Activated T-cell treated with anti-CD3 and anti-CD28 coated beads, Interleukin-2, amount 50 U/mL, for 4 hours (primary cell): Measurements from ENCODE around the gene ALMS1. TPM values are rescaled to one million over a fixed set of nuclear protein-coding genes. Genes with fewer than 3 reads are reported as not detected.
"Not testable (repeated sequence)": the region's sequence is repeated elsewhere in the genome, so short reads cannot be mapped to it uniquely, and the experiment has no call there.

ENCODE experiments used
- ATAC-seq, 2 donors: fragments of 200-7000 bp; cut with Tn5 transposase; one replicate each; pipeline ENCODE4 v1.10.0; 2021
- DNase-seq: peaks from one replicate; pipeline ENCODE4 v3.0.0-alpha.2; 2020
- H3K27me3 Mint-ChIP-seq: one replicate; pipeline ENCODE4 v1.8.0; 2021; ENCODE audit warnings: low read depth, mixed read lengths
- H3K36me3 Mint-ChIP-seq: one replicate; pipeline ENCODE4 v1.8.0; 2022; ENCODE audit warnings: mixed read lengths; ENCODE audit not compliant: insufficient read depth
- H3K4me1 Mint-ChIP-seq: one replicate; pipeline ENCODE4 v1.8.0; 2021; ENCODE audit warnings: low read depth, mixed read lengths
- H3K4me3 Mint-ChIP-seq: one replicate; pipeline ENCODE4 v1.8.0; 2021; ENCODE audit warnings: mild to moderate bottlenecking, moderate library complexity, mixed read lengths
- H3K9me3 Mint-ChIP-seq: one replicate; pipeline ENCODE4 v1.8.0; 2021; ENCODE audit warnings: mixed read lengths
- total RNA-seq, 3 donors: library from RNA; stranded (reverse); gene quantifications; one replicate each; pipeline ENCODE4 v1.2.1, GENCODE V29; 2021

The ALMS1 gene
- total RNA-seq, 3 donors from 2014 or later, result 11.0 to 21.3 (median 14.6) TPM

DNA sequence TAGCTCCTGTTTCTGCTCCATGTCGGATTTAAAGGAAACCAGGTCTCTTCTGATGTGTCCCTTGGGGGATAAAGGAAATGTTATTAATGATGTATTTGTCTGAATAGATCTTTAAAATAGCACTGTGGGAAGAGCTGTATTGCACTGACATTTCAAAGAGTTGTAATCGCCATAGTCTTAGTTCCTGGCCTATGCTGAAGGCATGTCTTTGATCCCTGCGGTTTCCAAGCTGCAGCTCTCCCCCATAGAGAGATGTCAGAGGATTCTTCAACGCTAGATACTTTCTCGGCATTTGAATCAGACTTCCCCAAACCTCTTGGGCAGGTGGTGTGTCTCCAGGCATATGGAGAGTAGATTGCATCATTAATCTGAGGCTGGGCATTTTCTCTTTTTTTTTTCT is 216.1 kb downstream of the ALMS1 start:
- peaks cover 36% of the 10 kb centered on the region for H3K36me3 Mint-ChIP-seq
- H3K4me3 Mint-ChIP-seq, result no peak overlapping the region

GRCh38 chr2:73603099-73603588 is 217.5 kb downstream of the ALMS1 start:
- DNase-seq, H3K4me3 Mint-ChIP-seq, H3K27me3 Mint-ChIP-seq, H3K9me3 Mint-ChIP-seq, H3K4me1 Mint-ChIP-seq: not testable (repeated sequence)
- peaks cover 42% of the 10 kb centered on the region for H3K36me3 Mint-ChIP-seq
- ATAC-seq, result peak; percentile 25 to 27

More for the DNA sequence above, 216.1 kb downstream of the ALMS1 start:
- no peaks in the 10 kb centered on the region for H3K9me3 Mint-ChIP-seq
- no peaks in the 10 kb centered on the region for H3K27me3 Mint-ChIP-seq
- ATAC-seq (no peak), DNase-seq (no peak)
- peaks cover 2% of the 10 kb centered on the region for H3K4me1 Mint-ChIP-seq

DNA sequence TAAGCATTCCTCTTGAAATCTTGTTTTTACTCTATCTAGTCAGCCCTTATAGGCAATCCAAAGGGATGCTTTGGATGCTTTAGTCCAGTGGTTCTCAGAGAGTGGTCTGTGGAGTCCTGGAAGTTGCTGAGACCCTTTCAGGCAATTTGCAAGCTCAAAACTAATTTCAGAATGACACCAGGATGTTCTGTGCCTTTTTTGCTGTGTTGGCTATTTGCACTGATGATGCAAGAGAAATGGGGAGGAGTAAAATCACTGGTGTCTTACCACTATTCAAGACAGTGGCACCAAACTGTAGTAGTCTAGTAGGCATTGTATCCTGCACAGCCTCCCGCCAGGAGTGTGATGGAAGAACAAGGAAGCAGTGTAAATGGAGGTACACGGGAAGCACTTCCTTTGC is 219.0 kb downstream of the ALMS1 start:
- not testable (repeated sequence) for H3K4me3 Mint-ChIP-seq, H3K9me3 Mint-ChIP-seq, H3K27me3 Mint-ChIP-seq, DNase-seq, H3K4me1 Mint-ChIP-seq, ATAC-seq
- peaks cover 39% of the 10 kb centered on the region for H3K36me3 Mint-ChIP-seq

DNA sequence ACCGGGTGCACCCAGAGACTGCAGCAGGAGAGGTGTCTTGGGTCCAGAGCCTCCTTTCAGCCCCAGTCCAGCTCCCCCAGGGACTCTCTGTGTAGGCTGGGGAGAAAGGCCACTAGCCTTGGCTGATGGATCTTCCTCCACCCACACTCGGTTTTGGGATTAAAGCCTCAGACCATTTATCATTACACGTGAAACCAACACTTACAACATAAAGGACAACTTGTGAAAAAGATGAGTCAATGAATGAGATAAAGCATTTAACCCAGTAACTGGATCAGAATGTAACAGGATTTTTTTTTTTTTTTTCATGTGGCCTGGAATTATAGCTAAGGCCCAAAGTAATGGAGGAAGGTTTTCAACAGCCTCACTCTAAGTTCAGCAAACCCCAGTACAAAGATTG is 224.5 kb downstream of the ALMS1 start:
- H3K36me3 Mint-ChIP-seq, result peaks cover 24% of the 10 kb centered on the region
- no peak for ATAC-seq

DNA sequence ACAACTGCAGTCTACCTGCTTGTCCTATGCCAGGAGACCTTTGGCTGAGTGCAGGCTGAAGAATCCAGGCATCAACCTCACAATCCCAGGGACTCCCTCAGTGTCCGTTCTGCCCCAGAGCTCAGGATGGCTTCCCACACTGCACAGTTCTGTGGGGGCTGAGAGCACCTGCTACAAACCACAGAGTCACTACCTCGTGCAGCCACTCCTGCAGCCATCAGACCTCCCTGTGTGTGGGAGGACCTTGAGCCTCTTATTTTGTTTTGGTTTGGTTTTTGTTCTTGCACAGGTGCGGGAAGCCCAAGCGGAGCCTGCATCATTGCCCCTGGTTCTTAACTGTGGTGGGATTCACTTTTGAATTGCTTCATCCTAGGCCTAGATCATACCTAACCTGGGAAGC is 225.6 kb downstream of the ALMS1 start:
- no peak for ATAC-seq
- Mint-ChIP-seq H3K36me3 (peaks cover 20% of the 10 kb centered on the region), H3K9me3 (no peaks in the 10 kb centered on the region), H3K27me3 (no peaks in the 10 kb centered on the region), H3K4me1 (peaks cover 4% of the 10 kb centered on the region), H3K4me3 (no peak overlapping the region)
- no peak for DNase-seq

More for the DNA sequence above, 224.5 kb downstream of the ALMS1 start:
- Mint-ChIP-seq H3K27me3 (no peaks in the 10 kb centered on the region), H3K4me3 (no peak overlapping the region), H3K4me1 (peaks cover 4% of the 10 kb centered on the region), H3K9me3 (no peaks in the 10 kb centered on the region)
- DNase-seq, result no peak

GRCh38 chr2:73611867-73612266 is 226.2 kb downstream of the ALMS1 start:
- peaks cover 4% of the 10 kb centered on the region for H3K4me1 Mint-ChIP-seq
- ATAC-seq (no peak), DNase-seq (no peak)
- peaks cover 22% of the 10 kb centered on the region for H3K36me3 Mint-ChIP-seq
- H3K4me3 Mint-ChIP-seq, result no peak overlapping the region
- H3K27me3 Mint-ChIP-seq, result no peaks in the 10 kb centered on the region
- H3K9me3 Mint-ChIP-seq, result no peaks in the 10 kb centered on the region

GRCh38 chr2:73614105-73614504 is 228.5 kb downstream of the ALMS1 start:
- Mint-ChIP-seq H3K4me3 (no peak overlapping the region), H3K36me3 (peaks cover 10% of the 10 kb centered on the region), H3K27me3 (no peaks in the 10 kb centered on the region), H3K9me3 (no peaks in the 10 kb centered on the region), H3K4me1 (peaks cover 4% of the 10 kb centered on the region)
- DNase-seq, result no peak
- ATAC-seq, result peak; percentile 18 to 69

- ATAC-seq, result no peak
- no peak overlapping the region for H3K4me3 Mint-ChIP-seq
- peaks cover 10% of the 10 kb centered on the region for H3K36me3 Mint-ChIP-seq
These were observed 229.4 kb downstream of the ALMS1 start for GRCh38 chr2:73614997-73615396.

DNA sequence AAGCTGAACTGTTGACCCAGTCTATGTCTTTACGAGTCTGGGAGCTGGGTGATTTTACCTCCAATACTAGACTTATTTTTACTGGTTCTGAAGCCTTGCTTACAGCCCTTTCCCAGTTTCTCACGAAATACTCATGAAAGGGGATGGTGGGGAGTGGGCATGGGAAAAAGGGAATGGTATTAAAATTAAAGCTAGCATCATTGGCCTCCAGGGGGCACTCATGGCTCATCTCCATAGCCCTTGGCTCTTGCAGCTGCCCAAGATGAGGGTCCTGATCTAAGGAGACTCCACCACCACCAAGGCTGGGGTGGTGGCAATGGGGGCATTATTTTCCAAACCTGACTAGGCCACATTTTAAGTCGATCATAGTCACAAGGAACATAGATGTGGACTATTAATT is 234.3 kb downstream of the ALMS1 start:
- DNase-seq, H3K36me3 Mint-ChIP-seq, ATAC-seq, H3K27me3 Mint-ChIP-seq, H3K9me3 Mint-ChIP-seq, H3K4me3 Mint-ChIP-seq, H3K4me1 Mint-ChIP-seq: not testable (repeated sequence)

More at GRCh38 chr2:73614997-73615396, 229.4 kb downstream of the ALMS1 start:
- Mint-ChIP-seq H3K4me1 (peaks cover 4% of the 10 kb centered on the region), H3K9me3 (no peaks in the 10 kb centered on the region), H3K27me3 (no peaks in the 10 kb centered on the region)
- no peak for DNase-seq

DNA sequence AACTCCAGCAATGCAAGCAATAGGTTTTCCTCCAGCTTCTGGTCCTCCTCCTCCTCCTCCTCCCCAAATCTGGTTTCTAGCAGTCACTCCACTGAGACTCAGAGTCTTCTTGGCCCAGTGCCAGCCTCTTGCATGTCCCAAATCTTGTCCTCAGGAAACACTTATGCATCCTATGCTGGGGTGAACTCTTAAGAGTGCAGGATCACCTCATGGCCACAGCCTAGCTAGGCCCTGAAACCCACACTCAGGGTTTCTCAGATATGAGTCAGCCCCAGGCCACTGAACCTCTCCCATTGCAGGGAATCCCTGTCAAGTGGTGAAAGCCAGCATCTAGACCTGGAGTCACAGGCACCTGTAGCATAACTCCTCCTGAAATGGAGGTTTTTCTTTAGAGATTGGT is 238.4 kb downstream of the ALMS1 start:
- not testable (repeated sequence) for ATAC-seq, H3K36me3 Mint-ChIP-seq

GRCh38 chr2:73624625-73625024 is 239.0 kb downstream of the ALMS1 start:
- not testable (repeated sequence) for H3K36me3 Mint-ChIP-seq, H3K4me3 Mint-ChIP-seq, DNase-seq, H3K27me3 Mint-ChIP-seq, H3K4me1 Mint-ChIP-seq, ATAC-seq
- H3K9me3 Mint-ChIP-seq, result peaks cover 14% of the 10 kb centered on the region

More for the DNA sequence above, 238.4 kb downstream of the ALMS1 start:
- peaks cover 14% of the 10 kb centered on the region for H3K9me3 Mint-ChIP-seq
- H3K27me3 Mint-ChIP-seq, H3K4me1 Mint-ChIP-seq, H3K4me3 Mint-ChIP-seq, DNase-seq: not testable (repeated sequence)

- not testable (repeated sequence) for H3K36me3 Mint-ChIP-seq, ATAC-seq, DNase-seq, H3K27me3 Mint-ChIP-seq, H3K4me3 Mint-ChIP-seq, H3K4me1 Mint-ChIP-seq
- H3K9me3 Mint-ChIP-seq, result peaks cover 14% of the 10 kb centered on the region
These were observed 240.6 kb downstream of the ALMS1 start for GRCh38 chr2:73626237-73626636.

DNA sequence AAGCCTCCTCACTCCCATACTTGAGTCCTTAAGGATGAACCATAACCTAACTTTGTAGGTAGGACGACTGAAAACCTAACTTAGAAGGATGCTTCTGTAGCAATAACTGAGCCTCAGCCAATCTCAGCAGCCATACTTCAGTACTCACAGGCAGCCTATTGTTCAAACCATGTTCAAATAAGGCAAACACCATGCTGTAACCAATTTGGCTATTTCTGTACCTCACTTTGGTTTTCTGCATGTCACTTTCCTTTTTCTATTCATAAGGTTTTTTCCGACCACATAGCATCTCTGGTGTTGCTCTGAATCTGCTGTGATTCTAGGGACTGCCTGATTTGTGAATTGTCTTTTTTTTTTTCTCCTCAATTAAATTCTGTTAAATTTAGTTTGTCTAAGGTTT is 242.9 kb downstream of the ALMS1 start:
- not testable (repeated sequence) for DNase-seq, H3K4me1 Mint-ChIP-seq, H3K36me3 Mint-ChIP-seq, H3K27me3 Mint-ChIP-seq, ATAC-seq, H3K4me3 Mint-ChIP-seq
- peaks cover 14% of the 10 kb centered on the region for H3K9me3 Mint-ChIP-seq

GRCh38 chr2:73630662-73631266 is 245.1 kb downstream of the ALMS1 start:
- peak; percentile 75 to 82 for ATAC-seq
- not testable (repeated sequence) for H3K4me3 Mint-ChIP-seq, H3K4me1 Mint-ChIP-seq, H3K27me3 Mint-ChIP-seq, DNase-seq, H3K36me3 Mint-ChIP-seq
- peaks cover 14% of the 10 kb centered on the region for H3K9me3 Mint-ChIP-seq

DNA sequence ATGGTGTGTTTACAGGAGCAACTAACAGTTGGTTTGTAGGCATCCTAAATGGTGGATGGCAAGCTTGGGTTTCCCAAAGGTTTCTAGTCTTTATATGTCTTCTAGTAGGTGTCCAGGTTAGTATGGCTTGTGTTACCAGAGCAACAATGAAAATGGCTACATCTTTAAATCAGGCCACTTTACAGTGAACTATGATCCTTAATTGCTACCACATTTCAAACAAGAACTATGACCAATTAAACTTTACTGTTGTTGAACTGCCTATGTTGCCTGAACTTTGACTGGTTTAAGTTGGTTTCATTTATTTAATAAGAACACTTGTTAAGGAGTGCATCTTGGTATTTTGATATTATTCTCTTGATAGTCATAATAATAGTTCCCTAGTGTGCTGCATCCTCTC is 251.3 kb downstream of the ALMS1 start:
- not testable (repeated sequence) for H3K36me3 Mint-ChIP-seq, H3K4me1 Mint-ChIP-seq, H3K9me3 Mint-ChIP-seq, ATAC-seq, H3K27me3 Mint-ChIP-seq, H3K4me3 Mint-ChIP-seq, DNase-seq
